Prostate gland (tissue), 2 donors: ENCODE measurements around the gene C1orf53. TPM values are rescaled to one million over a fixed set of nuclear protein-coding genes. Genes with fewer than 3 reads are reported as not detected.

ENCODE experiments used
- DNase-seq: peaks from one replicate; pipeline ENCODE4 v3.0.0-alpha.2; 2019; ENCODE audit warnings: low spot score
- H3K27ac ChIP-seq, 2 donors: fragments of 200-600 bp; sonication (generic); 2 replicates each; pipeline ENCODE4 v1.5.1; 2017 to 2019
- H3K27me3 ChIP-seq: fragments of 200-600 bp; sonication (generic); replicated peaks from 2 replicates; pipeline ENCODE4 v1.5.1; 2019; ENCODE audit not compliant: insufficient read depth
- H3K36me3 ChIP-seq, 2 donors: fragments of 200-600 bp; sonication (generic); 1 replicate in 1 of 2; 2 replicates in 1 of 2; pipeline versions ENCODE4 v1.5.1 to v1.8.1; 2017 to 2019
- H3K4me1 ChIP-seq: fragments of 200-600 bp; sonication (generic); replicated peaks from 2 replicates; pipeline ENCODE4 v1.5.1; 2019
- H3K4me3 ChIP-seq, 2 donors: fragments of 200-600 bp; sonication (generic); 2 replicates each; pipeline ENCODE4 v1.5.1; 2017 to 2019
- H3K9me3 ChIP-seq: fragments of 200-600 bp; sonication (generic); 2 replicates; pipeline ENCODE4 v1.5.1; 2017
- POLR2A ChIP-seq: fragments of 450-650 bp; IDR thresholded peaks from one replicate; pipeline ENCODE4 v1.6.1; 2016; ENCODE audit warnings: antibody characterized with exemption, mild to moderate bottlenecking
- POLR2AphosphoS5 ChIP-seq: sonication (generic); formaldehyde crosslinking; IDR thresholded peaks from one replicate; pipeline ENCODE4 v1.6.1; 2017; ENCODE audit warnings: antibody characterized with exemption
- WGBS: methylation state at CpG from one replicate; pipeline ENCODE4 v1.1.5; 2018; 5-methylcytosine and 5-hydroxymethylcytosine counted together
- intact Hi-C: fragments of 100-400 bp; cut with DNase I; formaldehyde crosslinking; loops from one replicate; pipeline ENCODE4 v1.14.2; 2022
- total RNA-seq, 2 donors: library from RNA; depleted of rRNA; stranded (reverse); fragments of >200 nt; gene quantifications; one replicate each; pipeline ENCODE4 v1.1.0, GENCODE V29; 2016
- TF ChIP-seq, protein P1 (sequence below), 4 experiments: fragments of 200-600 bp in 2 of 4; fragments of 450-650 bp in 2 of 4; sonication (generic) in 2 of 4; IDR thresholded peaks; 1 replicate in 3 of 4; 2 replicates in 1 of 4; pipeline ENCODE4 v1.5.1; 2016 to 2019; ENCODE audit warnings: antibody characterized with exemption in 4 of 4, mild to moderate bottlenecking in 2 of 4, moderate library complexity in 2 of 4

C1orf53 gene
- total RNA-seq, 2 donors from 2014 or later = 3.9 to 13.2 TPM

- no peak for TF ChIP-seq POLR2A
- TF ChIP-seq POLR2AphosphoS5 = no peak
- TF ChIP-seq, protein P1, sequence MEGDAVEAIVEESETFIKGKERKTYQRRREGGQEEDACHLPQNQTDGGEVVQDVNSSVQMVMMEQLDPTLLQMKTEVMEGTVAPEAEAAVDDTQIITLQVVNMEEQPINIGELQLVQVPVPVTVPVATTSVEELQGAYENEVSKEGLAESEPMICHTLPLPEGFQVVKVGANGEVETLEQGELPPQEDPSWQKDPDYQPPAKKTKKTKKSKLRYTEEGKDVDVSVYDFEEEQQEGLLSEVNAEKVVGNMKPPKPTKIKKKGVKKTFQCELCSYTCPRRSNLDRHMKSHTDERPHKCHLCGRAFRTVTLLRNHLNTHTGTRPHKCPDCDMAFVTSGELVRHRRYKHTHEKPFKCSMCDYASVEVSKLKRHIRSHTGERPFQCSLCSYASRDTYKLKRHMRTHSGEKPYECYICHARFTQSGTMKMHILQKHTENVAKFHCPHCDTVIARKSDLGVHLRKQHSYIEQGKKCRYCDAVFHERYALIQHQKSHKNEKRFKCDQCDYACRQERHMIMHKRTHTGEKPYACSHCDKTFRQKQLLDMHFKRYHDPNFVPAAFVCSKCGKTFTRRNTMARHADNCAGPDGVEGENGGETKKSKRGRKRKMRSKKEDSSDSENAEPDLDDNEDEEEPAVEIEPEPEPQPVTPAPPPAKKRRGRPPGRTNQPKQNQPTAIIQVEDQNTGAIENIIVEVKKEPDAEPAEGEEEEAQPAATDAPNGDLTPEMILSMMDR (IDR thresholded peaks at IDR 0.05) = no peak
- H3K27me3 ChIP-seq = peaks cover 78% of the 10 kb centered on the region
- no peak overlapping the region for H3K4me3 ChIP-seq
- 13% methylated on average over 5 of the region's 5 CpGs for WGBS
- H3K27ac ChIP-seq = no peak overlapping the region
- H3K4me1 ChIP-seq = peaks cover 3% of the 10 kb centered on the region
- intact Hi-C loops = no loop called here
- no peak for DNase-seq
- no peaks in the 10 kb centered on the region for H3K9me3 ChIP-seq
- no peaks in the 10 kb centered on the region for H3K36me3 ChIP-seq
These were observed 12.1 kb downstream of the C1orf53 start for GRCh38 chr1:197914510-197914909.

- Histone ChIP-seq H3K4me3 (no peak overlapping the region), H3K27me3 (peaks cover 83% of the 10 kb centered on the region), H3K27ac (no peak overlapping the region), H3K36me3 (no peaks in the 10 kb centered on the region), H3K9me3 (no peaks in the 10 kb centered on the region), H3K4me1 (peaks cover 3% of the 10 kb centered on the region)
- no peak for DNase-seq
- WGBS = 10% methylated on average over 7 of the region's 7 CpGs
- intact Hi-C loops = no loop called here
- TF ChIP-seq POLR2AphosphoS5 = no peak
- TF ChIP-seq POLR2A = no peak
- TF ChIP-seq, protein P1 (IDR thresholded peaks at IDR 0.05) = no peak
These were observed 12.9 kb downstream of the C1orf53 start for GRCh38 chr1:197915260-197915861.

DNA sequence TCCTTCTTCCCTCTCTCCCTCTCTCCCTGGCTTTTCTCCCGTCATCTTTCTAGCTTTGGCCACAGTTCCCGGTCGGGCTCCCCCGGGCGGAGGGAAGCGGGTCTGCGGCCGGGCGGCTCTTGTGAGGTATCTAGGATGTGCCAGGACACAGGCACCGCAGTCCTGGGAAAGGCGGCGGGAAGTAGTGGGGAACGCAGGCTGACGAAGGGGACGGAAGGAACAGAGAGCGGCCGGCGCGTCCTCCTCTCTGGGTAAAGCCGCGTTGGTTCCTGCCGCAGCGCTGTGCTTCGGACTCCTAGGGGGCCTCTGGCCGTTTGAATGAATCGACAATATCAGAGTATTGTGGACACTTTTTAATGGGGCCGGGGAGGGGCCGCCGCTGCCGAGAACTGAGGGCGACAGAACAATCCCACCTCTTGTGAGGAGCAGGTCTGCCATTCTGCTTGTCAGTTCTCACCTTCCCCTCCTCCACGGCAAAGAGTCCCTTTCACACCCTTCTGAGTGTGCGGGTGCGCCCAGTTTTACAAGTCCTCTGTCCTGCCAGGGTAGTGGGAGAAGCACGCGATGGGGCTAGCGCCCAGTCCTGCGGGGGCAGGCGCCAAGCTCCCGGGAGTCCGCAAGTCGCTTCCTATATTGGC, 13.6 kb downstream of the C1orf53 start:
- Histone ChIP-seq H3K36me3 (no peaks in the 10 kb centered on the region), H3K4me1 (peaks cover 3% of the 10 kb centered on the region), H3K4me3 (no peak overlapping the region), H3K27ac (no peak overlapping the region), H3K27me3 (peaks cover 84% of the 10 kb centered on the region), H3K9me3 (no peaks in the 10 kb centered on the region)
- DNase-seq = no peak
- intact Hi-C loops = no loop called here
- WGBS = 1% methylated on average over 42 of the region's 42 CpGs
- TF ChIP-seq POLR2A = no peak
- TF ChIP-seq, protein P1 (IDR thresholded peaks at IDR 0.05) = peak in 1 of 4 experiments; percentile 17

DNA sequence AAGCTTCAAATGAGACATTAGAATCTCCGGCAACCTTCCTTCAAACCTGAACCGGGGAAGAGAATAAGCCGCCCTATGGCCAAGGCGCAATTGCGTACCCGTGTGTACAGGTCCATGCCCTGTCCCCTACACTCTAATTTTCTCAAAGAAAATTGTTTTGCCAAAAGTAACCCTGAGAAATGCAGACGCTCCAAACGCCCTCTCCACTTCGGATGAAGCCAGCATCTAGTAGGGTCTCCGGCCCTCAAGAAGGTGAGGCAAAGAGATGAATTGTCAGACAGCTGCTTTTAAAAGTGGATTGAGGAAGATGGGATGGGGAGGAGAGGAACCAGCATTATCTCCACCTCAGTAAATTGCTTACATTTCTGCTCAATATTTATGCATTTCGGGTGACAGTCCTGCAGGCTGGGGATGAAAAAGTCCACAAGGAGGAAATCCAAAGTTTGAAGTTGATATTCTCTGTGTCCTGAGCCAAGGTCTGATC, 14.1 kb downstream of the C1orf53 start:
- H3K9me3 ChIP-seq = no peaks in the 10 kb centered on the region
- peaks cover 85% of the 10 kb centered on the region for H3K27me3 ChIP-seq
- DNase-seq = no peak
- peaks cover 3% of the 10 kb centered on the region for H3K4me1 ChIP-seq
- TF ChIP-seq, protein P1 (IDR thresholded peaks at IDR 0.05) = no peak
- TF ChIP-seq POLR2A = no peak
- H3K27ac ChIP-seq = no peak overlapping the region
- H3K4me3 ChIP-seq = no peak overlapping the region
- 11% methylated on average over 11 of the region's 11 CpGs for WGBS
- intact Hi-C loops = no loop called here
- H3K36me3 ChIP-seq = no peaks in the 10 kb centered on the region
